HepG2 (cell line): Measurements from ENCODE around the gene ZNF33B. TPM values are rescaled to one million over a fixed set of nuclear protein-coding genes. Genes with fewer than 3 reads are reported as not detected.
A peak's percentile ranks its signal among the peaks of the same experiment; 100 is the strongest.

Experiments used
- ATM ChIP-seq: fragments of 450-650 bp; IDR thresholded peaks from 2 replicates; pipeline ENCODE4 v1.7.1; 2017; ENCODE audit warnings: mild to moderate bottlenecking, borderline replicate concordance
- CEBPB ChIP-seq: IDR thresholded peaks from 2 replicates; pipeline ENCODE4 v1.6.1; 2011; ENCODE audit warnings: low read depth, low read length, improper control_type of control experiment, borderline replicate concordance
- GLI4 ChIP-seq: sonication (generic); formaldehyde crosslinking; IDR thresholded peaks from 2 replicates; pipeline ENCODE4 v1.5.1; 2020; ENCODE audit warnings: missing genetic modification reagents, mild to moderate bottlenecking, moderate library complexity, borderline replicate concordance
- KLF9 ChIP-seq: IDR thresholded peaks from 2 replicates; pipeline ENCODE4 v1.6.1; 2016; ENCODE audit warnings: low read depth
- NFE2L2 ChIP-seq: fragments of 150-350 bp; IDR thresholded peaks from 2 replicates; pipeline ENCODE4 v1.6.1; 2014; ENCODE audit warnings: low read length
- NFKBIZ ChIP-seq: IDR thresholded peaks from 2 replicates; pipeline ENCODE4 v1.6.1; 2018; ENCODE audit warnings: missing genetic modification reagents, missing compliant biosample characterization
- NR3C1 ChIP-seq: sonication (generic); formaldehyde crosslinking; IDR thresholded peaks from 2 replicates; pipeline ENCODE4 v1.4.0; 2020; ENCODE audit warnings: missing genetic modification reagents
- SRSF1 ChIP-seq: fragments of 200-400 bp; formaldehyde crosslinking; optimal IDR thresholded peaks from 2 replicates; pipeline ENCODE3; 2017; ENCODE audit warnings: mild to moderate bottlenecking, low read depth, low read length, moderate library complexity
- TEAD2 ChIP-seq: sonication (generic); formaldehyde crosslinking; IDR thresholded peaks from 2 replicates; pipeline ENCODE4 v1.9.0; 2021; ENCODE audit warnings: missing genetic modification reagents
- ZBTB20 ChIP-seq: sonication (generic); formaldehyde crosslinking; IDR thresholded peaks from 2 replicates; pipeline ENCODE4 v1.8.1; 2023; ENCODE audit warnings: missing genetic modification reagents, low read depth, mild to moderate bottlenecking, borderline replicate concordance
- ZBTB3 ChIP-seq: sonication (generic); formaldehyde crosslinking; IDR thresholded peaks from 2 replicates; pipeline ENCODE4 v1.4.0; 2020; ENCODE audit warnings: low read depth, mild to moderate bottlenecking, moderate library complexity, missing genetic modification reagents, borderline replicate concordance
- ZNF225 ChIP-seq: sonication (generic); formaldehyde crosslinking; IDR thresholded peaks from 2 replicates; pipeline ENCODE4 v1.4.0; 2020; ENCODE audit warnings: mild to moderate bottlenecking, missing genetic modification reagents
- ZNF362 ChIP-seq: sonication (generic); formaldehyde crosslinking; IDR thresholded peaks from 2 replicates; pipeline ENCODE4 v1.4.0; 2020; ENCODE audit warnings: missing genetic modification reagents, mild to moderate bottlenecking, borderline replicate concordance
- ZNF552 ChIP-seq: sonication (generic); formaldehyde crosslinking; IDR thresholded peaks from 2 replicates; pipeline ENCODE4 v1.9.0; 2022; ENCODE audit warnings: missing genetic modification reagents, mild to moderate bottlenecking, borderline replicate concordance
- ZNF598 ChIP-seq: sonication (generic); formaldehyde crosslinking; IDR thresholded peaks from 2 replicates; pipeline ENCODE4 v1.5.1; 2020; ENCODE audit warnings: mild to moderate bottlenecking, missing genetic modification reagents, borderline replicate concordance
- ZNF605 ChIP-seq: sonication (generic); formaldehyde crosslinking; IDR thresholded peaks from 2 replicates; pipeline ENCODE4 v1.8.0; 2022; ENCODE audit warnings: mild to moderate bottlenecking, missing genetic modification reagents
- ZNF674 ChIP-seq: sonication (generic); formaldehyde crosslinking; IDR thresholded peaks from 2 replicates; pipeline ENCODE4 v1.5.0; 2020; ENCODE audit warnings: low read depth, mild to moderate bottlenecking, missing genetic modification reagents
- ZNF746 ChIP-seq: sonication (generic); formaldehyde crosslinking; IDR thresholded peaks from 2 replicates; pipeline ENCODE4 v1.8.0; 2022; ENCODE audit warnings: mild to moderate bottlenecking, missing genetic modification reagents
- ZNF878 ChIP-seq: sonication (generic); formaldehyde crosslinking; IDR thresholded peaks from 2 replicates; pipeline ENCODE4 v1.8.1; 2023; ENCODE audit warnings: mild to moderate bottlenecking, missing genetic modification reagents, moderate library complexity
- ZSCAN21 ChIP-seq: sonication (generic); formaldehyde crosslinking; IDR thresholded peaks from 2 replicates; pipeline ENCODE4 v1.8.0; 2022; ENCODE audit warnings: mild to moderate bottlenecking, missing genetic modification reagents, moderate library complexity, borderline replicate concordance
- polyA plus RNA-seq, 8 experiments: library from polyadenylated mRNA; depleted of rRNA in 3 of 8; stranded (reverse) in 7 of 8; unstranded in 1 of 8; fragments of >200 nt; fragmentation: Illumina TruSeq in 4 of 8; extraction: Trizol in 4 of 8; gene quantifications; 2 replicates each; pipeline versions ENCODE4 v1.2.1 to v1.2.3, GENCODE V29; 2011 to 2016; ENCODE audit warnings: low read depth in 4 of 8, missing spikeins in 1 of 8, mixed read lengths in 1 of 8; ENCODE audit not compliant: insufficient read depth in 1 of 8
- total RNA-seq, 5 experiments: library from RNA; depleted of rRNA; stranded (reverse); fragments of >200 nt; fragmentation: Illumina TruSeq; extraction: Trizol; gene quantifications; 2 replicates each; pipeline ENCODE4 v1.2.3, GENCODE V29; 2016; ENCODE audit warnings: low read depth in 1 of 5
- TF ChIP-seq, protein P1 (sequence below): sonication (generic); formaldehyde crosslinking; IDR thresholded peaks from 2 replicates; pipeline ENCODE4 v1.8.1; 2023; ENCODE audit warnings: mild to moderate bottlenecking, inconsistent platforms, moderate library complexity, missing genetic modification reagents, borderline replicate concordance
- TF ChIP-seq, protein P2 (sequence below): sonication (generic); formaldehyde crosslinking; IDR thresholded peaks from 2 replicates; pipeline ENCODE4 v1.4.0; 2020; ENCODE audit warnings: missing genetic modification reagents

The ZNF33B gene
- total and polyA plus RNA-seq, 2 of the 13 experiments (the other 11 are each of a cell fraction or from before 2014, with no cell fraction given) = 18.4 to 23.5 TPM

DNA sequence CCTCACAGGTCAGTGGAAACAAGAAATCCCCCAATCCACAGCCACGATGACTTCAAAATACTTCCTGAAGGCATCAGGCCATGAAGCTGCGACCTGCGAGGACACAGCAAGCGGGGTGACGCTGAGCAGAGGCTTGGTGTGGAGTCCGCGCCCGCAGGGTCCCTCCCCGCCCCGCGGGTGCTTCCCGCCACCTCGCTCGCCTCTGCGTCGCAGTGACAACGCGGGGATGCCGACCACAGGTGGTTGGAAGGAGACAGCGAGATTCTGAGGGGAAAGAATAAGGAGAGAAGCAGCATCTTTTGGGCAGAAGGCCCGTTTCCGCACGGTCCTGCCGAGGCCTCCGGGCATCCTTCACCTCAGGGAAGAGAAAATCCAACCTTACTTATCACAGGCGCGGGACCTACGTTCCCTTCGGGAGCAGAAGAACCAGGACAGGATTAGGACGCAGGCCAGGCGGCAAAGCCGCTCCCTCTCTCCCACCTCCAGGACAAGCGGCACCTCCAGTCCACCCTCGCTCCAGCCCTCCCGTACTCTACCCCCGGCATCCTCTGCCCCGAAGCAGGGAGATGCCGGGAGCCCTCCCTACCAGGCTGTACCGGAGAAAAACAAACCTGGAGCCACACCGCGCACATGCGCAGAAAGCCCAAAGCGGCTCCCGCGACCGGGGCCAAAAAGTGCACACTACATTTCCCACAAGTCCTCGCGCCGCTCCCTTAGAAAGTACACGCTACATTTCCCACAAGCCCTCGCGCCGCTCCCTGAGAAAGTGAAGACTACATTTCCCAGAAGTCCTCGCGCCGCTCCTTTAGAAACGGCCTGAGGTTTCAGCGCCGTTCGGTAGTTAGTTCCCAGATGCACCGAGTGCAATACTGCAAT, 85.9 kb downstream of the ZNF33B start (continued):
- TF ChIP-seq ZBTB20 (CRISPR knock-in tag) (no peak), TEAD2 (CRISPR knock-in tag) (no peak), KLF9 (CRISPR knock-in tag) (no peak), ZNF362 (CRISPR knock-in tag) (no peak), ZNF225 (CRISPR knock-in tag) (no peak), ZNF598 (CRISPR knock-in tag) (no peak), ZNF552 (CRISPR knock-in tag) (no peak), ZNF674 (CRISPR knock-in tag) (no peak), ZNF878 (CRISPR knock-in tag) (no peak), GLI4 (CRISPR knock-in tag) (no peak), ZSCAN21 (CRISPR knock-in tag) (no peak), NR3C1 (CRISPR knock-in tag) (no peak), ZBTB3 (CRISPR knock-in tag) (0 out of 2 replicates have a peak, but pooled peaks have one; percentile 38), ATM (no peak), CEBPB (no peak), NFE2L2 (no peak), NFKBIZ (CRISPR knock-in tag) (0 out of 2 replicates have a peak, but pooled peaks have one; percentile 14), SRSF1 (no peak), ZNF746 (CRISPR knock-in tag) (no peak), ZNF605 (CRISPR knock-in tag) (peak; percentile 65; the same call in 1 of the 2 replicates)
- TF ChIP-seq, protein P1, sequence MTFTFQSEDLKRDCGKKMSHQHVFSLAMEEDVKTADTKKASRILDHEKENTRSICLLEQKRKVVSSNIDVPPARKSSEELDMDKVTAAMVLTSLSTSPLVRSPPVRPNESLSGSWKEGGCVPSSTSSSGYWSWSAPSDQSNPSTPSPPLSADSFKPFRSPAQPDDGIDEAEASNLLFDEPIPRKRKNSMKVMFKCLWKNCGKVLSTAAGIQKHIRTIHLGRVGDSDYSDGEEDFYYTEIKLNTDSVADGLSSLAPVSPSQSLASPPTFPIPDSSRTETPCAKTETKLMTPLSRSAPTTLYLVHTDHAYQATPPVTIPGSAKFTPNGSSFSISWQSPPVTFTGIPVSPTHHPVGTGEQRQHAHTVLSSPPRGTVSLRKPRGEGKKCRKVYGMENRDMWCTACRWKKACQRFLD (CRISPR knock-in tag) = no peak
- TF ChIP-seq, protein P2, sequence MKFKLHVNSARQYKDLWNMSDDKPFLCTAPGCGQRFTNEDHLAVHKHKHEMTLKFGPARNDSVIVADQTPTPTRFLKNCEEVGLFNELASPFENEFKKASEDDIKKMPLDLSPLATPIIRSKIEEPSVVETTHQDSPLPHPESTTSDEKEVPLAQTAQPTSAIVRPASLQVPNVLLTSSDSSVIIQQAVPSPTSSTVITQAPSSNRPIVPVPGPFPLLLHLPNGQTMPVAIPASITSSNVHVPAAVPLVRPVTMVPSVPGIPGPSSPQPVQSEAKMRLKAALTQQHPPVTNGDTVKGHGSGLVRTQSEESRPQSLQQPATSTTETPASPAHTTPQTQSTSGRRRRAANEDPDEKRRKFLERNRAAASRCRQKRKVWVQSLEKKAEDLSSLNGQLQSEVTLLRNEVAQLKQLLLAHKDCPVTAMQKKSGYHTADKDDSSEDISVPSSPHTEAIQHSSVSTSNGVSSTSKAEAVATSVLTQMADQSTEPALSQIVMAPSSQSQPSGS (CRISPR knock-in tag) = 0 out of 2 replicates have a peak, but pooled peaks have one; percentile 32
